IMR-90 (cell line): ENCODE data around the gene RHOT2. TPM values are rescaled to one million over a fixed set of nuclear protein-coding genes. Genes with fewer than 3 reads are reported as not detected.

ENCODE experiments used
- ATAC-seq: fragments of 200-7000 bp; cut with Tn5 transposase; 2 replicates; pipeline ENCODE4 v1.9.1; 2020; ENCODE audit warnings: low read depth, mild to moderate bottlenecking, moderate library complexity
- BruUV-seq: library from RNA; stranded (reverse); fragments of 400-500 nt; replicated peaks from 2 replicates; lab custom pipeline; 2021; lab: Mats Ljungman, UMichigan
- CTCF ChIA-PET: fragments of 300-600 bp; formaldehyde crosslinking; extraction: SDS; loops from one replicate; lab custom pipeline; 2021; ENCODE audit warnings: antibody characterized with exemption; lab: Yijun Ruan, JAX
- POLR2A ChIA-PET: fragments of 300-600 bp; sonication (Branson Sonifier 250); formaldehyde crosslinking; loops from one replicate; lab custom pipeline; 2022; ENCODE audit warnings: antibody characterized with exemption; ENCODE audit not compliant: unreplicated experiment; lab: Charles Lee
- DNase-seq: peaks from one replicate; pipeline ENCODE4 v3.0.0; 2013
- H2AFZ ChIP-seq: replicated peaks from 2 replicates; pipeline ENCODE3; 2013; ENCODE audit warnings: low read length, mild to moderate bottlenecking; ENCODE audit not compliant: poor library complexity
- H2AK5ac ChIP-seq: 2 replicates; pipeline ENCODE4 v1.6.1; 2013; ENCODE audit warnings: low read depth, low read length, inconsistent platforms
- H2AK9ac ChIP-seq: replicated peaks from 2 replicates; pipeline ENCODE3; 2013; ENCODE audit warnings: mild to moderate bottlenecking, low read depth, low read length, moderate library complexity; ENCODE audit not compliant: poor library complexity
- H2BK120ac ChIP-seq: 2 replicates; pipeline ENCODE4 v1.6.1; 2013; ENCODE audit warnings: low read depth, low read length, inconsistent platforms
- H2BK15ac ChIP-seq: 3 replicates; pipeline ENCODE4 v1.6.1; 2013; ENCODE audit warnings: low read depth, low read length, inconsistent platforms
- H2BK20ac ChIP-seq: 2 replicates; pipeline ENCODE4 v1.6.1; 2013; ENCODE audit warnings: low read depth, mild to moderate bottlenecking, inconsistent platforms, low read length, moderate library complexity
- H2BK5ac ChIP-seq: 2 replicates; pipeline ENCODE4 v1.6.1; 2013; ENCODE audit warnings: mild to moderate bottlenecking, low read depth, low read length, inconsistent platforms; ENCODE audit not compliant: poor library complexity, severe bottlenecking
- H3K14ac ChIP-seq: replicated peaks from 2 replicates; pipeline ENCODE4 v1.6.1; 2013; ENCODE audit warnings: low read depth, low read length, inconsistent platforms
- H3K18ac ChIP-seq: 2 replicates; pipeline ENCODE4 v1.6.1; 2013; ENCODE audit warnings: low read depth, low read length, control low read depth
- H3K23ac ChIP-seq: 2 replicates; pipeline ENCODE4 v1.6.1; 2013; ENCODE audit warnings: low read depth, low read length, inconsistent platforms
- H3K27ac ChIP-seq: 2 replicates; pipeline ENCODE4 v1.5.1; 2013; ENCODE audit warnings: mild to moderate bottlenecking, control low read depth, low read length; ENCODE audit not compliant: insufficient read depth
- H3K27me3 ChIP-seq: 2 replicates; pipeline ENCODE4 v1.6.1; 2013; ENCODE audit warnings: low read length; ENCODE audit not compliant: control insufficient read depth, insufficient read depth
- H3K36me3 ChIP-seq: 2 replicates; pipeline ENCODE4 v1.6.1; 2013; ENCODE audit warnings: low read length, mixed read lengths; ENCODE audit not compliant: control insufficient read depth, insufficient read depth
- H3K4ac ChIP-seq: 2 replicates; pipeline ENCODE4 v1.6.1; 2013; ENCODE audit warnings: low read depth, low read length, inconsistent platforms
- H3K4me1 ChIP-seq: 2 replicates; pipeline ENCODE4 v1.6.1; 2013; ENCODE audit warnings: low read length, mixed read lengths; ENCODE audit not compliant: control insufficient read depth, insufficient read depth
- H3K4me2 ChIP-seq: 2 replicates; pipeline ENCODE4 v1.6.1; 2013; ENCODE audit warnings: low read depth, mild to moderate bottlenecking, control low read depth, low read length, moderate library complexity
- H3K4me3 ChIP-seq: 2 replicates; pipeline ENCODE4 v1.5.1; 2013; ENCODE audit warnings: low read depth, mild to moderate bottlenecking, control low read depth, low read length, moderate library complexity; ENCODE audit not compliant: insufficient read depth
- H3K56ac ChIP-seq: 2 replicates; pipeline ENCODE4 v1.6.1; 2013; ENCODE audit warnings: low read length, inconsistent platforms; ENCODE audit not compliant: insufficient read depth; ENCODE audit errors: extremely low read depth
- H3K79me1 ChIP-seq, 2 experiments: 2 replicates each; pipeline ENCODE4 v1.6.1; 2013; ENCODE audit warnings: low read length in 2 of 2, inconsistent platforms in 1 of 2, low read depth in 1 of 2
- H3K9ac ChIP-seq: 2 replicates; pipeline ENCODE4 v1.6.1; 2013; ENCODE audit warnings: low read depth, low read length, control low read depth
- H3K9me1 ChIP-seq: 2 replicates; pipeline ENCODE4 v1.6.1; 2013; ENCODE audit warnings: low read length, inconsistent platforms; ENCODE audit not compliant: insufficient read depth
- H3K9me3 ChIP-seq: 2 replicates; pipeline ENCODE4 v1.6.1; 2013; ENCODE audit warnings: low read length; ENCODE audit not compliant: control insufficient read depth, insufficient read depth
- H4K20me1 ChIP-seq: 2 replicates; pipeline ENCODE4 v1.6.1; 2013; ENCODE audit warnings: low read length, inconsistent platforms; ENCODE audit not compliant: insufficient read depth
- H4K5ac ChIP-seq: 2 replicates; pipeline ENCODE4 v1.6.1; 2013; ENCODE audit warnings: mild to moderate bottlenecking, low read depth, low read length, control low read depth
- H4K8ac ChIP-seq, 2 experiments: 2 replicates each; pipeline ENCODE4 v1.6.1; 2013; ENCODE audit warnings: low read depth in 2 of 2, low read length in 2 of 2, control low read depth in 1 of 2, inconsistent platforms in 1 of 2
- H4K91ac ChIP-seq: 2 replicates; pipeline ENCODE4 v1.6.1; 2013; ENCODE audit warnings: low read depth, low read length, inconsistent platforms; ENCODE audit not compliant: insufficient read depth
- BHLHE40 ChIP-seq: fragments of 150-350 bp; IDR thresholded peaks from 2 replicates; pipeline ENCODE4 v1.6.1; 2016; ENCODE audit warnings: mild to moderate bottlenecking, low read depth, low read length
- CHD1 ChIP-seq: IDR thresholded peaks from 2 replicates; pipeline ENCODE4 v1.6.1; 2012; ENCODE audit warnings: low read depth, low read length, improper control_type of control experiment
- FOS ChIP-seq: fragments of 150-350 bp; IDR thresholded peaks from 2 replicates; pipeline ENCODE4 v1.6.1; 2016; ENCODE audit warnings: low read depth, low read length
- MAFK ChIP-seq: IDR thresholded peaks from 2 replicates; pipeline ENCODE4 v1.6.1; 2012; ENCODE audit warnings: low read depth, low read length, improper control_type of control experiment
- MAZ ChIP-seq: IDR thresholded peaks from 2 replicates; pipeline ENCODE4 v1.6.1; 2012; ENCODE audit warnings: low read depth, mild to moderate bottlenecking, low read length, improper control_type of control experiment, moderate library complexity, borderline replicate concordance
- POLR2A ChIP-seq: IDR thresholded peaks from 2 replicates; pipeline ENCODE4 v1.6.1; 2012; ENCODE audit warnings: mild to moderate bottlenecking, low read depth, low read length
- RAD21 ChIP-seq: IDR thresholded peaks from 2 replicates; pipeline ENCODE4 v1.6.1; 2012; ENCODE audit warnings: low read length, improper control_type of control experiment
- RCOR1 ChIP-seq: IDR thresholded peaks from 2 replicates; pipeline ENCODE4 v1.6.1; 2012; ENCODE audit warnings: mild to moderate bottlenecking, low read length, improper control_type of control experiment; ENCODE audit not compliant: insufficient replicate concordance
- RFX5 ChIP-seq: IDR thresholded peaks from 2 replicates; pipeline ENCODE4 v1.8.0; 2012; ENCODE audit warnings: low read depth, mild to moderate bottlenecking, low read length, moderate library complexity
- SMC3 ChIP-seq: fragments of 150-350 bp; IDR thresholded peaks from 2 replicates; pipeline ENCODE4 v1.6.1; 2016; ENCODE audit warnings: low read depth, mild to moderate bottlenecking, antibody characterized with exemption, low read length, moderate library complexity
- WGBS, 2 experiments: methylation state at CpG; one replicate each; pipeline versions ENCODE4 v1.1.5 to v1.1.7; 2013; ENCODE audit warnings: missing lambda C conversion rate in 2 of 2; ENCODE audit not compliant: insufficient read length in 1 of 2; ENCODE audit errors: extremely low coverage in 2 of 2; 5-methylcytosine and 5-hydroxymethylcytosine counted together
- dilution Hi-C: fragments of 300-500 bp; cut with HindIII; formaldehyde crosslinking; loops from one replicate; pipeline ENCODE4 v1.14.3; 2018; ENCODE audit warnings: low sequenced_read_pairs; ENCODE audit not compliant: unreplicated experiment
- in situ Hi-C: fragments of 300-500 bp; cut with MboI; formaldehyde crosslinking; loops from 3 replicates; pipeline ENCODE4 v1.14.3; 2019; ENCODE audit warnings: low sequenced_read_pairs, inconsistent platforms, mixed read lengths
- intact Hi-C: fragments of 100-400 bp; cut with micrococcal nuclease; formaldehyde crosslinking; loops from 2 replicates; pipeline ENCODE4 v1.10.0; 2022
- polyA plus RNA-seq, 3 experiments: library from polyadenylated mRNA; depleted of rRNA; stranded (reverse); fragments of >200 nt; gene quantifications; 2 replicates each; pipeline ENCODE4 v1.2.3, GENCODE V29; 2012; ENCODE audit warnings: low replicate concordance in 1 of 3
- total RNA-seq: library from RNA; depleted of rRNA; stranded (reverse); fragments of >200 nt; gene quantifications from 2 replicates; pipeline ENCODE4 v1.2.3, GENCODE V29; 2012
- TF ChIP-seq, protein P1 (sequence below): conservative IDR thresholded peaks from 2 replicates; pipeline ENCODE4 v1.5.1; 2012; ENCODE audit warnings: mild to moderate bottlenecking, low read depth, low read length, improper control_type of control experiment
- TF ChIP-seq, protein P2 (sequence below): fragments of 150-350 bp; IDR thresholded peaks from 2 replicates; pipeline ENCODE4 v1.6.1; 2017; ENCODE audit warnings: mild to moderate bottlenecking, antibody characterized with exemption, low read length, low read depth

RHOT2 gene
- total and polyA plus RNA-seq, 2 of the 4 experiments (the other 2 are of a cell fraction), result 20.3 to 181 TPM

GRCh38 chr16:698911-699671 is 31.2 kb downstream of the RHOT2 start:
- intact Hi-C loops (no loop called here), in situ Hi-C loops (no loop called here), dilution Hi-C loops (no loop called here)
- H3K36me3 ChIP-seq, result no peaks in the 10 kb centered on the region
- no peak for DNase-seq
- H3K27ac ChIP-seq, result no peak overlapping the region
- H3K56ac ChIP-seq, result no peak overlapping the region
- no peak overlapping the region for H3K18ac ChIP-seq
- H2AFZ ChIP-seq, result no peak overlapping the region
- no peak overlapping the region for H2BK15ac ChIP-seq
- ATAC-seq, result no peak
- POLR2A ChIA-PET, result no interaction called here
- H2AK9ac ChIP-seq, result no peak overlapping the region
- H3K4me3 ChIP-seq, result no peak overlapping the region
- H4K5ac ChIP-seq, result no peak overlapping the region
- H3K9me3 ChIP-seq, result no peaks in the 10 kb centered on the region
- H3K4me2 ChIP-seq, result no peak overlapping the region
- no peak overlapping the region for H3K23ac ChIP-seq
- no peak overlapping the region for H4K91ac ChIP-seq
- CTCF ChIA-PET, result interaction anchor here (0.7 kb wide), 1 partner anchor 1821 kb away, joined by 6 read pairs; no protein-coding TSS in a partner anchor
- no peak overlapping the region for H3K14ac ChIP-seq
- peaks cover 9% of the 10 kb centered on the region for H4K20me1 ChIP-seq
- no peak overlapping the region for H2BK20ac ChIP-seq
- peaks cover 3% of the 10 kb centered on the region; the same call in 1 of the 2 replicates for H3K4me1 ChIP-seq
- no peak for TF ChIP-seq SMC3
- TF ChIP-seq BHLHE40, result no peak
- no peak for TF ChIP-seq MAFK
- no peak for TF ChIP-seq RAD21
- TF ChIP-seq, protein P1, sequence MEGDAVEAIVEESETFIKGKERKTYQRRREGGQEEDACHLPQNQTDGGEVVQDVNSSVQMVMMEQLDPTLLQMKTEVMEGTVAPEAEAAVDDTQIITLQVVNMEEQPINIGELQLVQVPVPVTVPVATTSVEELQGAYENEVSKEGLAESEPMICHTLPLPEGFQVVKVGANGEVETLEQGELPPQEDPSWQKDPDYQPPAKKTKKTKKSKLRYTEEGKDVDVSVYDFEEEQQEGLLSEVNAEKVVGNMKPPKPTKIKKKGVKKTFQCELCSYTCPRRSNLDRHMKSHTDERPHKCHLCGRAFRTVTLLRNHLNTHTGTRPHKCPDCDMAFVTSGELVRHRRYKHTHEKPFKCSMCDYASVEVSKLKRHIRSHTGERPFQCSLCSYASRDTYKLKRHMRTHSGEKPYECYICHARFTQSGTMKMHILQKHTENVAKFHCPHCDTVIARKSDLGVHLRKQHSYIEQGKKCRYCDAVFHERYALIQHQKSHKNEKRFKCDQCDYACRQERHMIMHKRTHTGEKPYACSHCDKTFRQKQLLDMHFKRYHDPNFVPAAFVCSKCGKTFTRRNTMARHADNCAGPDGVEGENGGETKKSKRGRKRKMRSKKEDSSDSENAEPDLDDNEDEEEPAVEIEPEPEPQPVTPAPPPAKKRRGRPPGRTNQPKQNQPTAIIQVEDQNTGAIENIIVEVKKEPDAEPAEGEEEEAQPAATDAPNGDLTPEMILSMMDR, result no peak
- no peak for TF ChIP-seq RFX5
- TF ChIP-seq RCOR1, result no peak
- no peak for TF ChIP-seq FOS
- no peak for TF ChIP-seq POLR2A
- no peak for TF ChIP-seq MAZ
- no peak for TF ChIP-seq CHD1
- TF ChIP-seq, protein P2, sequence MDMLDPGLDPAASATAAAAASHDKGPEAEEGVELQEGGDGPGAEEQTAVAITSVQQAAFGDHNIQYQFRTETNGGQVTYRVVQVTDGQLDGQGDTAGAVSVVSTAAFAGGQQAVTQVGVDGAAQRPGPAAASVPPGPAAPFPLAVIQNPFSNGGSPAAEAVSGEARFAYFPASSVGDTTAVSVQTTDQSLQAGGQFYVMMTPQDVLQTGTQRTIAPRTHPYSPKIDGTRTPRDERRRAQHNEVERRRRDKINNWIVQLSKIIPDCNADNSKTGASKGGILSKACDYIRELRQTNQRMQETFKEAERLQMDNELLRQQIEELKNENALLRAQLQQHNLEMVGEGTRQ, result no peak
- H2AK5ac ChIP-seq, result no peak overlapping the region
- H4K8ac ChIP-seq, result no peak overlapping the region
- H3K9me1 ChIP-seq, result peaks cover 4% of the 10 kb centered on the region; the same call in 1 of the 2 replicates
- no peak overlapping the region for H3K4ac ChIP-seq
- no TSS peak for BruUV-seq
- H2BK120ac ChIP-seq, result no peak overlapping the region
- H3K27me3 ChIP-seq, result peaks cover 73% of the 10 kb centered on the region
- WGBS, 2 experiments, result 47% methylated on average over 10 of the region's 19 CpGs; no CpG with 5 or more reads in 1 of the 2 experiments
- H2BK5ac ChIP-seq, result no peak overlapping the region
- H3K9ac ChIP-seq, result no peak overlapping the region
- H3K79me1 ChIP-seq, result no peaks in the 10 kb centered on the region
